Fibroblast of lung (primary cell): ENCODE data around the gene MSI2. TPM values are rescaled to one million over a fixed set of nuclear protein-coding genes. Genes with fewer than 3 reads are reported as not detected.

Experiments used
- DNase-seq, 2 donors: peaks; one replicate each; pipeline versions ENCODE4 v3.0.0 to v3.0.0-alpha.2; 2010; ENCODE audit warnings: low read depth in 2 of 2
- H2AFZ ChIP-seq: 2 replicates; pipeline ENCODE4 v1.5.1; 2012; ENCODE audit warnings: low read length, control low read depth, inconsistent platforms
- H3K27ac ChIP-seq: 2 replicates; pipeline ENCODE4 v1.5.1; 2011; ENCODE audit warnings: low read length, control low read depth; ENCODE audit not compliant: insufficient read depth
- H3K27me3 ChIP-seq: 2 replicates; pipeline ENCODE4 v1.5.1; 2011; ENCODE audit warnings: mild to moderate bottlenecking, low read length; ENCODE audit not compliant: control insufficient read depth, insufficient read depth
- H3K36me3 ChIP-seq: 2 replicates; pipeline ENCODE4 v1.5.1; 2011; ENCODE audit warnings: low read length; ENCODE audit not compliant: control insufficient read depth, insufficient read depth
- H3K4me1 ChIP-seq: 2 replicates; pipeline ENCODE4 v1.5.1; 2011; ENCODE audit warnings: low read length; ENCODE audit not compliant: control insufficient read depth, insufficient read depth; ENCODE audit errors: extremely low read depth
- H3K4me2 ChIP-seq: 2 replicates; pipeline ENCODE4 v1.5.1; 2011; ENCODE audit warnings: low read length, control low read depth; ENCODE audit not compliant: insufficient read depth; ENCODE audit errors: extremely low read depth
- H3K4me3 ChIP-seq, 4 experiments: fragments of 200-600 bp in 1 of 4; sonication (generic) in 1 of 4; replicated peaks in 1 of 4; 2 replicates each; pipeline ENCODE4 v1.5.1; 2011 to 2016; ENCODE audit warnings: low read length in 4 of 4, low read depth in 3 of 4, mild to moderate bottlenecking in 3 of 4, control low read depth in 2 of 4, inconsistent platforms in 1 of 4, mixed read lengths in 1 of 4; ENCODE audit not compliant: insufficient read depth in 1 of 4; ENCODE audit errors: control extremely low read depth in 1 of 4
- H3K79me2 ChIP-seq: 2 replicates; pipeline ENCODE4 v1.5.1; 2012; ENCODE audit warnings: mild to moderate bottlenecking, low read length, inconsistent platforms; ENCODE audit not compliant: control insufficient read depth, insufficient read depth
- H3K9ac ChIP-seq: 2 replicates; pipeline ENCODE4 v1.5.1; 2011; ENCODE audit warnings: mild to moderate bottlenecking, low read length, control low read depth; ENCODE audit not compliant: insufficient read depth
- H3K9me3 ChIP-seq: 2 replicates; pipeline ENCODE4 v1.5.1; 2012; ENCODE audit warnings: low read depth, low read length; ENCODE audit not compliant: control insufficient read depth, insufficient read depth
- H4K20me1 ChIP-seq: 2 replicates; pipeline ENCODE4 v1.5.1; 2011; ENCODE audit warnings: low read length; ENCODE audit not compliant: control insufficient read depth, insufficient read depth; ENCODE audit errors: extremely low read depth
- CTCF ChIP-seq, 2 donors: IDR thresholded peaks in 1 of 2; conservative IDR thresholded peaks in 1 of 2; 1 replicate in 1 of 2; 2 replicates in 1 of 2; pipeline ENCODE4 v1.5.1; 2011 to 2012; ENCODE audit warnings: low read length in 2 of 2, control low read depth in 1 of 2, inconsistent platforms in 1 of 2, low read depth in 1 of 2, mild to moderate bottlenecking in 1 of 2
- EZH2 ChIP-seq: IDR thresholded peaks from 2 replicates; pipeline ENCODE4 v1.5.1; 2012; ENCODE audit warnings: low read length, control low read depth, mild to moderate bottlenecking; ENCODE audit errors: missing control alignments
- polyA plus RNA-seq, 2 donors: library from polyadenylated mRNA; depleted of rRNA in 1 of 2; stranded (reverse) in 1 of 2; unstranded in 1 of 2; fragments of >200 nt; gene quantifications; 2 replicates each; pipeline ENCODE4 v1.2.1, GENCODE V29; 2011 to 2012; ENCODE audit warnings: missing spikeins in 1 of 2
- total RNA-seq: library from RNA; depleted of rRNA; stranded (reverse); fragments of >200 nt; gene quantifications from 2 replicates; pipeline ENCODE4 v1.2.1, GENCODE V29; 2014

Gene MSI2
- total and polyA plus RNA-seq, 2 donors (not counting 1 experiment from before 2014, with no cell fraction given): 6.8 to 14.2 TPM

DNA sequence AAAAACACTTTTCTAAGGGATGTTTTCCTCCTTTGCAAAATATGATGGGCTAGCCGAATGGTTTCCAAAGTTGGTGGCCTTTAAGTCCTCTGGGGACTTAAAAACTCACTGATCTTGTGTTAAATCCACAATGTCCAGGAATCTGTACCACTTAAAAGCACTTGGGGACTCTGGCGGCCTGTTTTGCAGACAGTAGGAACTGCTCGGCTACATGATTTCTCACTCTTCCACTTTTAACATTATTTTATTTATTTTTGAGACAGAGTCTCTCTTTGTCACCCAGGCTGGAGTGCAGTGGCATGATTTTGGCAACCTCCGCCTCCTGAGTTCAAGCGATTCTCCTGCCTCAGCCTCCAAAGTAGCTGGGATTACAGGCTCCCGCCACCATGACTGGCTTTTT, 9.1 kb upstream of the MSI2 start:
- Histone ChIP-seq H3K27ac (no peak overlapping the region), H3K4me1 (no peaks in the 10 kb centered on the region), H3K79me2 (no peaks in the 10 kb centered on the region), H3K4me2 (no peak overlapping the region), H4K20me1 (no peaks in the 10 kb centered on the region), H3K4me3 (no peak overlapping the region), H3K27me3 (peaks cover 7% of the 10 kb centered on the region), H3K36me3 (no peaks in the 10 kb centered on the region), H3K9ac (no peak overlapping the region), H3K9me3 (no peaks in the 10 kb centered on the region), H2AFZ (no peak overlapping the region)
- no peak for DNase-seq
- TF ChIP-seq EZH2 (no peak), CTCF (conservative IDR thresholded peaks at IDR 0.05 in 1 of 2, IDR thresholded peaks at IDR 0.05 in 1 of 2; ENCODE audit: low read depth in 1 of 2, low read length in 2 of 2) (no peak)

- H3K9ac ChIP-seq: no peak overlapping the region
- H3K36me3 ChIP-seq: no peaks in the 10 kb centered on the region
- H4K20me1 ChIP-seq: no peaks in the 10 kb centered on the region
- no peak overlapping the region for H2AFZ ChIP-seq
- no peaks in the 10 kb centered on the region for H3K4me1 ChIP-seq
- no peaks in the 10 kb centered on the region for H3K9me3 ChIP-seq
- H3K4me3 ChIP-seq: no peak overlapping the region
- no peak overlapping the region for H3K27ac ChIP-seq
- no peaks in the 10 kb centered on the region for H3K79me2 ChIP-seq
- no peak overlapping the region for H3K4me2 ChIP-seq
- no peak for DNase-seq
- TF ChIP-seq CTCF (conservative IDR thresholded peaks at IDR 0.05 in 1 of 2, IDR thresholded peaks at IDR 0.05 in 1 of 2; ENCODE audit: low read depth in 1 of 2, low read length in 2 of 2) (no peak), EZH2 (no peak)
- peaks cover 7% of the 10 kb centered on the region for H3K27me3 ChIP-seq
These were observed 8.4 kb upstream of the MSI2 start for GRCh38 chr17:57247913-57248312.

- Histone ChIP-seq H3K79me2 (no peaks in the 10 kb centered on the region), H3K9ac (no peak overlapping the region), H3K4me3 (no peak overlapping the region), H3K4me1 (no peaks in the 10 kb centered on the region), H3K9me3 (no peaks in the 10 kb centered on the region), H2AFZ (no peak overlapping the region), H3K36me3 (no peaks in the 10 kb centered on the region), H3K27me3 (peaks cover 4% of the 10 kb centered on the region), H3K27ac (no peak overlapping the region), H4K20me1 (no peaks in the 10 kb centered on the region), H3K4me2 (no peak overlapping the region)
- no peak for DNase-seq
- no peak for TF ChIP-seq CTCF (conservative IDR thresholded peaks at IDR 0.05 in 1 of 2, IDR thresholded peaks at IDR 0.05 in 1 of 2; ENCODE audit: low read depth in 1 of 2, low read length in 2 of 2)
- TF ChIP-seq EZH2: no peak
These were observed 6.8 kb upstream of the MSI2 start for GRCh38 chr17:57249520-57249919.
